Neural cell (in vitro differentiated cells): ENCODE measurements around the gene ME2.

Experiments used
- CTCF ChIP-seq: fragments of 450-650 bp; IDR thresholded peaks from 2 replicates; pipeline ENCODE4 v1.5.1; 2014; ENCODE audit warnings: antibody characterized with exemption, mild to moderate bottlenecking, moderate library complexity; ENCODE audit not compliant: poor library complexity, severe bottlenecking
- EZH2 ChIP-seq: fragments of 200-600, 300-800 bp; shearing (Covaris generic), sonication (generic); IDR thresholded peaks from 2 replicates; pipeline ENCODE4 v1.6.1; 2014; ENCODE audit warnings: antibody characterized with exemption, low read length, borderline replicate concordance, mild to moderate bottlenecking; ENCODE audit not compliant: insufficient read depth, poor library complexity, severe bottlenecking
- MXI1 ChIP-seq: fragments of 450-650 bp; conservative IDR thresholded peaks from 2 replicates; pipeline ENCODE4 v1.6.1; 2014; ENCODE audit warnings: antibody characterized with exemption, mild to moderate bottlenecking; ENCODE audit not compliant: poor library complexity, severe bottlenecking
- POLR2AphosphoS5 ChIP-seq: IDR thresholded peaks from 2 replicates; pipeline ENCODE4 v1.6.1; 2012
- RAD21 ChIP-seq: fragments of 450-650 bp; conservative IDR thresholded peaks from 2 replicates; pipeline ENCODE4 v1.6.1; 2014; ENCODE audit warnings: antibody characterized with exemption, mild to moderate bottlenecking, moderate library complexity
- TAF1 ChIP-seq: IDR thresholded peaks from 2 replicates; pipeline ENCODE4 v1.6.1; 2012; ENCODE audit warnings: low read depth

GRCh38 chr18:50992351-50992762, 113.4 kb downstream of the ME2 start:
- TF ChIP-seq RAD21 = no peak
- TF ChIP-seq CTCF = no peak
- no peak for TF ChIP-seq TAF1
- no peak for TF ChIP-seq MXI1
- TF ChIP-seq POLR2AphosphoS5 = no peak
- TF ChIP-seq EZH2 = no peak
